Activated CD4-positive, alpha-beta memory T cell treated with anti-CD3 and anti-CD28 coated beads, Interleukin-2, amount 10 ng/mL, durations not matched to agents 7 days and 5 days (primary cell): ENCODE measurements around the gene P2RX3. TPM values are rescaled to one million over a fixed set of nuclear protein-coding genes. Genes with fewer than 3 reads are reported as not detected.
"Not testable (repeated sequence)": the region's sequence is repeated elsewhere in the genome, so short reads cannot be mapped to it uniquely, and the experiment has no call there.

Source experiments
- CTCF ChIA-PET: fragments of 350-600 bp; sonication (Branson Sonifier 250); formaldehyde crosslinking; loops from one replicate; lab custom pipeline; 2021; ENCODE audit warnings: antibody characterized with exemption, inconsistent platforms; lab: Charles Lee
- POLR2A ChIA-PET: fragments of 350-600 bp; sonication (Branson Sonifier 250); formaldehyde crosslinking; loops from one replicate; lab custom pipeline; 2021; ENCODE audit warnings: antibody characterized with exemption; lab: Charles Lee
- DNase-seq: peaks from one replicate; pipeline ENCODE4 v3.0.0-alpha.2; 2020
- H3K27ac Mint-ChIP-seq: one replicate; pipeline ENCODE4 v1.8.0; 2021; ENCODE audit warnings: mild to moderate bottlenecking, mixed read lengths
- H3K27me3 Mint-ChIP-seq: one replicate; pipeline ENCODE4 v1.8.0; 2021; ENCODE audit warnings: mixed read lengths
- H3K36me3 Mint-ChIP-seq: one replicate; pipeline ENCODE4 v1.8.0; 2021; ENCODE audit warnings: low read depth, mixed read lengths
- H3K4me1 Mint-ChIP-seq: one replicate; pipeline ENCODE4 v1.8.0; 2021; ENCODE audit warnings: mixed read lengths
- H3K4me3 Mint-ChIP-seq: one replicate; pipeline ENCODE4 v1.8.0; 2021; ENCODE audit warnings: mild to moderate bottlenecking, mixed read lengths
- H3K9me3 Mint-ChIP-seq: one replicate; pipeline ENCODE4 v1.8.0; 2021; ENCODE audit warnings: mixed read lengths
- total RNA-seq, 2 experiments: library from RNA; stranded (reverse); gene quantifications; one replicate each; pipeline ENCODE4 v1.2.3, GENCODE V29; 2021

Gene P2RX3
- total RNA-seq, 2 experiments from 2014 or later = not detected

GRCh38 chr11:57359896-57360690 is 21.9 kb downstream of the P2RX3 start:
- H3K27ac Mint-ChIP-seq = no peak overlapping the region
- ChIA-PET CTCF (interaction anchor here (1.6 kb wide), 2 partner anchors 14 to 83 kb away, joined by 3 read pairs; no protein-coding TSS in a partner anchor), POLR2A (no interaction called here)
- H3K36me3 Mint-ChIP-seq = no peaks in the 10 kb centered on the region
- no peak overlapping the region for H3K4me3 Mint-ChIP-seq
- peaks cover 2% of the 10 kb centered on the region for H3K9me3 Mint-ChIP-seq
- H3K4me1 Mint-ChIP-seq = no peaks in the 10 kb centered on the region
- peaks cover 13% of the 10 kb centered on the region for H3K27me3 Mint-ChIP-seq
- DNase-seq = no peak

- Mint-ChIP-seq H3K36me3 (no peaks in the 10 kb centered on the region), H3K4me1 (no peaks in the 10 kb centered on the region), H3K4me3 (no peak overlapping the region), H3K27ac (no peak overlapping the region), H3K27me3 (peaks cover 12% of the 10 kb centered on the region), H3K9me3 (peaks cover 2% of the 10 kb centered on the region)
- ChIA-PET POLR2A (no interaction called here), CTCF (interaction anchor here (1.0 to 1.6 kb wide), 2 partner anchors 15 to 82 kb away, joined by 3 read pairs; no protein-coding TSS in a partner anchor)
- DNase-seq = no peak
Measured at GRCh38 chr11:57360991-57361390, 22.8 kb downstream of the P2RX3 start.

GRCh38 chr11:57361420-57361819 is 23.3 kb downstream of the P2RX3 start:
- H3K36me3 Mint-ChIP-seq, H3K27me3 Mint-ChIP-seq, DNase-seq, H3K4me1 Mint-ChIP-seq, H3K9me3 Mint-ChIP-seq, H3K27ac Mint-ChIP-seq, H3K4me3 Mint-ChIP-seq, POLR2A ChIA-PET: not testable (repeated sequence)
- CTCF ChIA-PET = interaction anchor here (0.6 to 1.6 kb wide), 3 partner anchors 16 to 98 kb away, joined by 3 read pairs; partner anchors contain the start of gene RTN4RL2

GRCh38 chr11:57361926-57362325 is 23.8 kb downstream of the P2RX3 start:
- ChIA-PET CTCF (interaction anchor here (0.6 to 1.6 kb wide), 4 partner anchors 14 to 98 kb away, joined by 3 read pairs; partner anchors contain the start of gene RTN4RL2), POLR2A (no interaction called here)
- Mint-ChIP-seq H3K36me3 (no peaks in the 10 kb centered on the region), H3K27me3 (peaks cover 3% of the 10 kb centered on the region), H3K9me3 (peaks cover 2% of the 10 kb centered on the region), H3K4me1 (no peaks in the 10 kb centered on the region), H3K27ac (no peak overlapping the region), H3K4me3 (no peak overlapping the region)
- DNase-seq = no peak

GRCh38 chr11:57363131-57364080 is 25.3 kb downstream of the P2RX3 start:
- no peaks in the 10 kb centered on the region for H3K4me1 Mint-ChIP-seq
- no peaks in the 10 kb centered on the region for H3K36me3 Mint-ChIP-seq
- H3K27me3 Mint-ChIP-seq = peaks cover 3% of the 10 kb centered on the region
- H3K4me3 Mint-ChIP-seq = no peak overlapping the region
- CTCF ChIA-PET = interaction anchor here (1.4 kb wide), 1 partner anchor 16 kb away, joined by 3 read pairs; no protein-coding TSS in a partner anchor
- POLR2A ChIA-PET = interaction anchor here (0.7 to 1.5 kb wide), 2 partner anchors 14 to 15 kb away, joined by 3 read pairs; no protein-coding TSS in a partner anchor
- H3K9me3 Mint-ChIP-seq = peaks cover 2% of the 10 kb centered on the region
- no peak for DNase-seq
- H3K27ac Mint-ChIP-seq = no peak overlapping the region

- CTCF ChIA-PET = interaction anchor here (1.4 kb wide), 1 partner anchor 128 kb away, joined by 3 read pairs; no protein-coding TSS in a partner anchor
Measured at GRCh38 chr11:57364851-57365660, 26.9 kb downstream of the P2RX3 start.

GRCh38 chr11:57368106-57368844 is 30.1 kb downstream of the P2RX3 start:
- no peaks in the 10 kb centered on the region for H3K4me1 Mint-ChIP-seq
- no peak for DNase-seq
- no peaks in the 10 kb centered on the region for H3K36me3 Mint-ChIP-seq
- no peak overlapping the region for H3K27ac Mint-ChIP-seq
- H3K9me3 Mint-ChIP-seq = no peaks in the 10 kb centered on the region
- H3K27me3 Mint-ChIP-seq = peaks cover 6% of the 10 kb centered on the region
- ChIA-PET CTCF (no interaction called here), POLR2A (no interaction called here)
- no peak overlapping the region for H3K4me3 Mint-ChIP-seq

More at GRCh38 chr11:57364851-57365660, 26.9 kb downstream of the P2RX3 start:
- POLR2A ChIA-PET = no interaction called here
- DNase-seq = no peak
- Mint-ChIP-seq H3K27me3 (peaks cover 3% of the 10 kb centered on the region), H3K36me3 (no peaks in the 10 kb centered on the region), H3K4me1 (no peaks in the 10 kb centered on the region), H3K27ac (no peak overlapping the region), H3K9me3 (peaks cover 2% of the 10 kb centered on the region), H3K4me3 (no peak overlapping the region)

GRCh38 chr11:57368845-57369232 is 30.7 kb downstream of the P2RX3 start:
- H3K9me3 Mint-ChIP-seq = no peaks in the 10 kb centered on the region
- ChIA-PET POLR2A (no interaction called here), CTCF (no interaction called here)
- H3K4me1 Mint-ChIP-seq = no peaks in the 10 kb centered on the region
- DNase-seq = no peak
- no peak overlapping the region for H3K27ac Mint-ChIP-seq
- H3K36me3 Mint-ChIP-seq = no peaks in the 10 kb centered on the region
- no peak overlapping the region for H3K4me3 Mint-ChIP-seq
- peaks cover 6% of the 10 kb centered on the region for H3K27me3 Mint-ChIP-seq

GRCh38 chr11:57370251-57370650 is 32.1 kb downstream of the P2RX3 start:
- Mint-ChIP-seq H3K27me3 (peaks cover 3% of the 10 kb centered on the region), H3K4me1 (no peaks in the 10 kb centered on the region), H3K36me3 (no peaks in the 10 kb centered on the region), H3K4me3 (no peak overlapping the region), H3K27ac (no peak overlapping the region), H3K9me3 (no peaks in the 10 kb centered on the region)
- ChIA-PET POLR2A (no interaction called here), CTCF (no interaction called here)
- DNase-seq = no peak

GRCh38 chr11:57370941-57371340 is 32.8 kb downstream of the P2RX3 start:
- H3K4me1 Mint-ChIP-seq = no peaks in the 10 kb centered on the region
- no peaks in the 10 kb centered on the region for H3K36me3 Mint-ChIP-seq
- H3K27me3 Mint-ChIP-seq = peaks cover 3% of the 10 kb centered on the region
- no peak overlapping the region for H3K27ac Mint-ChIP-seq
- no peak overlapping the region for H3K4me3 Mint-ChIP-seq
- CTCF ChIA-PET = no interaction called here
- POLR2A ChIA-PET = no interaction called here
- H3K9me3 Mint-ChIP-seq = no peaks in the 10 kb centered on the region
- DNase-seq = no peak

GRCh38 chr11:57373146-57373545 is 35.0 kb downstream of the P2RX3 start:
- Mint-ChIP-seq H3K4me3 (no peak overlapping the region), H3K27me3 (peaks cover 3% of the 10 kb centered on the region), H3K9me3 (no peaks in the 10 kb centered on the region), H3K36me3 (no peaks in the 10 kb centered on the region), H3K4me1 (no peaks in the 10 kb centered on the region), H3K27ac (no peak overlapping the region)
- no peak for DNase-seq
- CTCF ChIA-PET = no interaction called here
- POLR2A ChIA-PET = no interaction called here

GRCh38 chr11:57374966-57375365 is 36.8 kb downstream of the P2RX3 start:
- no peaks in the 10 kb centered on the region for H3K9me3 Mint-ChIP-seq
- DNase-seq = no peak
- POLR2A ChIA-PET = no interaction called here
- H3K4me1 Mint-ChIP-seq = no peaks in the 10 kb centered on the region
- H3K27me3 Mint-ChIP-seq = peaks cover 3% of the 10 kb centered on the region
- H3K36me3 Mint-ChIP-seq = no peaks in the 10 kb centered on the region
- H3K27ac Mint-ChIP-seq = no peak overlapping the region
- CTCF ChIA-PET = no interaction called here
- no peak overlapping the region for H3K4me3 Mint-ChIP-seq
